ENCODE results near the gene LYZL1.
A peak's percentile ranks its signal among the peaks of the same experiment; 100 is the strongest.
"Not testable (repeated sequence)": the region's sequence is repeated elsewhere in the genome, so short reads cannot be mapped to it uniquely, and the experiment has no call there.

LYZL1 gene

GRCh38 chr10:29288906-29289305, at the start of gene LYZL1:
LYZL1 (plus strand) TSS chr10:29289070; CDS start chr10:29291868, 2,798 bp downstream.
- DNase-seq (ENCODE audit: low spot score), result not testable (repeated sequence)

GRCh38 chr10:29239569-29240472, 49.0 kb upstream of the LYZL1 start:
- DNase-seq (ENCODE audit: low spot score), result peak; percentile 83

GRCh38 chr10:29240986-29241660, 47.7 kb upstream of the LYZL1 start:
- DNase-seq (ENCODE audit: low spot score), result no peak

GRCh38 chr10:29241925-29242324, 46.9 kb upstream of the LYZL1 start:
- no peak for DNase-seq (ENCODE audit: low spot score)

GRCh38 chr10:29243066-29243465, 45.8 kb upstream of the LYZL1 start:
- DNase-seq (ENCODE audit: low spot score), result no peak

GRCh38 chr10:29243750-29244149, 45.1 kb upstream of the LYZL1 start:
- no peak for DNase-seq (ENCODE audit: low spot score)

GRCh38 chr10:29244978-29245377, 43.9 kb upstream of the LYZL1 start:
- DNase-seq (ENCODE audit: low spot score), result no peak

- no peak for DNase-seq (ENCODE audit: low spot score)
Observed at GRCh38 chr10:29245476-29245875, 43.4 kb upstream of the LYZL1 start.

GRCh38 chr10:29246449-29246848, 42.4 kb upstream of the LYZL1 start:
- no peak for DNase-seq (ENCODE audit: low spot score)

GRCh38 chr10:29248158-29248557, 40.7 kb upstream of the LYZL1 start:
- no peak for DNase-seq (ENCODE audit: low spot score)

- no peak for DNase-seq (ENCODE audit: low spot score)
Observed at GRCh38 chr10:29249018-29249417, 39.9 kb upstream of the LYZL1 start.

- no peak for DNase-seq (ENCODE audit: low spot score)
Observed at GRCh38 chr10:29250066-29250465, 38.8 kb upstream of the LYZL1 start.

GRCh38 chr10:29252811-29253689, 35.8 kb upstream of the LYZL1 start:
- DNase-seq (ENCODE audit: low spot score), result no peak

- no peak for DNase-seq (ENCODE audit: low spot score)
Observed at GRCh38 chr10:29253690-29254029, 35.2 kb upstream of the LYZL1 start.

GRCh38 chr10:29254123-29255046, 34.5 kb upstream of the LYZL1 start:
- DNase-seq (ENCODE audit: low spot score), result peak; percentile 70

- no peak for DNase-seq (ENCODE audit: low spot score)
Observed at GRCh38 chr10:29255104-29255503, 33.8 kb upstream of the LYZL1 start.

GRCh38 chr10:29256019-29256418, 32.9 kb upstream of the LYZL1 start:
- no peak for DNase-seq (ENCODE audit: low spot score)

GRCh38 chr10:29256586-29256985, 32.3 kb upstream of the LYZL1 start:
- DNase-seq (ENCODE audit: low spot score), result no peak

GRCh38 chr10:29257106-29257783, 31.6 kb upstream of the LYZL1 start:
- peak; percentile 40 for DNase-seq (ENCODE audit: low spot score)

- no peak for DNase-seq (ENCODE audit: low spot score)
Observed at GRCh38 chr10:29257784-29258135, 31.1 kb upstream of the LYZL1 start.

- no peak for DNase-seq (ENCODE audit: low spot score)
Observed at GRCh38 chr10:29259498-29259897, 29.4 kb upstream of the LYZL1 start.

Measured in HuH-7 (cell line).